B cell (primary cell): ENCODE data around the gene PACRG. TPM values are rescaled to one million over a fixed set of nuclear protein-coding genes. Genes with fewer than 3 reads are reported as not detected.

Source experiments
- ATAC-seq: fragments of 200-7000 bp; cut with Tn5 transposase; one replicate; pipeline ENCODE4 v1.10.0; 2021; ENCODE audit warnings: low read depth, mild to moderate bottlenecking, moderate number of reproducible peaks, moderate library complexity
- CTCF ChIA-PET: fragments of 350-600 bp; sonication (Branson Sonifier 250); formaldehyde crosslinking; loops from one replicate; lab custom pipeline; 2021; ENCODE audit warnings: antibody characterized with exemption, inconsistent platforms; lab: Charles Lee
- POLR2A ChIA-PET: fragments of 350-600 bp; sonication (Branson Sonifier 250); formaldehyde crosslinking; loops from one replicate; lab custom pipeline; 2021; ENCODE audit warnings: antibody characterized with exemption; lab: Charles Lee
- DNase-seq: peaks from one replicate; pipeline ENCODE4 v3.0.0; 2013
- H2AFZ ChIP-seq: 2 replicates; pipeline ENCODE4 v1.6.1; 2012; ENCODE audit warnings: mild to moderate bottlenecking, low read depth, low read length; ENCODE audit not compliant: insufficient read depth, poor library complexity, severe bottlenecking
- H3K27ac ChIP-seq, 2 donors: 1 replicate in 1 of 2; 2 replicates in 1 of 2; pipeline ENCODE4 v1.5.1; 2012 to 2013; ENCODE audit warnings: low read length in 2 of 2, mild to moderate bottlenecking in 2 of 2, moderate library complexity in 1 of 2
- H3K27me3 ChIP-seq, 4 experiments: fragments of 200-600 bp in 1 of 4; sonication (generic) in 1 of 4; replicated peaks in 1 of 4; 1 replicate in 2 of 4; 2 replicates in 2 of 4; pipeline versions ENCODE4 v1.6.1 to v1.7.0; 2013 to 2016; ENCODE audit warnings: low read length in 3 of 4, mild to moderate bottlenecking in 2 of 4, mixed read lengths in 1 of 4, moderate library complexity in 1 of 4; ENCODE audit not compliant: insufficient read depth in 4 of 4, control insufficient read depth in 3 of 4; ENCODE audit errors: control extremely low read depth in 1 of 4
- H3K36me3 ChIP-seq, 2 experiments: replicated peaks in 1 of 2; 1 replicate in 1 of 2; 2 replicates in 1 of 2; pipeline versions ENCODE4 v1.6.1 to v1.7.1; 2013; ENCODE audit warnings: low read length in 1 of 2; ENCODE audit not compliant: insufficient read depth in 2 of 2, control insufficient read depth in 1 of 2; ENCODE audit errors: control extremely low read depth in 1 of 2, extremely low read depth in 1 of 2
- H3K4me1 ChIP-seq, 2 donors: fragments of 200-600 bp in 1 of 2; sonication (generic) in 1 of 2; 1 replicate in 1 of 2; 2 replicates in 1 of 2; pipeline versions ENCODE4 v1.5.1 to v1.6.1; 2013 to 2017; ENCODE audit warnings: low read length in 2 of 2; ENCODE audit not compliant: control insufficient read depth in 2 of 2, insufficient read depth in 2 of 2
- H3K4me2 ChIP-seq: replicated peaks from 2 replicates; pipeline ENCODE3; 2012; ENCODE audit warnings: mild to moderate bottlenecking, low read depth, low read length; ENCODE audit not compliant: poor library complexity, severe bottlenecking
- H3K4me3 ChIP-seq, 5 experiments: fragments of 200-600 bp in 1 of 5; sonication (generic) in 1 of 5; 1 replicate in 3 of 5; 2 replicates in 2 of 5; pipeline versions ENCODE4 v1.5.1 to v1.7.0; 2011 to 2016; ENCODE audit warnings: low read length in 4 of 5, mild to moderate bottlenecking in 4 of 5, low read depth in 2 of 5, control low read depth in 1 of 5, moderate library complexity in 1 of 5; ENCODE audit not compliant: insufficient read depth in 1 of 5; ENCODE audit errors: control extremely low read depth in 1 of 5, extremely low read depth in 1 of 5
- H3K79me2 ChIP-seq: fragments of 200-600 bp; sonication (generic); one replicate; pipeline ENCODE4 v1.6.0; 2016; ENCODE audit warnings: low read length; ENCODE audit not compliant: control insufficient read depth, insufficient read depth
- H3K9ac ChIP-seq: fragments of 200-600 bp; sonication (generic); 2 replicates; pipeline ENCODE4 v1.6.1; 2017; ENCODE audit warnings: mild to moderate bottlenecking, low read length, moderate library complexity
- H3K9me3 ChIP-seq, 3 donors: one replicate each; pipeline versions ENCODE4 v1.6.1 to v1.7.1; 2013; ENCODE audit warnings: low read length in 2 of 3; ENCODE audit not compliant: control insufficient read depth in 2 of 3, insufficient read depth in 1 of 3; ENCODE audit errors: control extremely low read depth in 1 of 3
- H4K20me1 ChIP-seq: 2 replicates; pipeline ENCODE4 v1.6.0; 2012; ENCODE audit warnings: mild to moderate bottlenecking, low read length; ENCODE audit not compliant: insufficient read depth, control insufficient read depth, poor library complexity, severe bottlenecking
- H3K27ac Mint-ChIP-seq: one replicate; pipeline ENCODE4 v1.8.0; 2021; ENCODE audit warnings: mixed read lengths
- H3K27me3 Mint-ChIP-seq: one replicate; pipeline ENCODE4 v1.8.0; 2021; ENCODE audit warnings: mixed read lengths
- H3K4me1 Mint-ChIP-seq: one replicate; pipeline ENCODE4 v1.8.0; 2021; ENCODE audit warnings: mixed read lengths
- H3K4me3 Mint-ChIP-seq: one replicate; pipeline ENCODE4 v1.8.0; 2021; ENCODE audit warnings: mixed read lengths
- H3K9me3 Mint-ChIP-seq: one replicate; pipeline ENCODE4 v1.8.0; 2022; ENCODE audit warnings: mixed read lengths; ENCODE audit not compliant: insufficient read depth
- CTCF ChIP-seq: fragments of 200-600 bp; IDR thresholded peaks from one replicate; pipeline ENCODE4 v1.8.0; 2022; ENCODE audit warnings: antibody characterized with exemption, mild to moderate bottlenecking
- EZH2 ChIP-seq: IDR thresholded peaks from 2 replicates; pipeline ENCODE4 v1.6.1; 2012; ENCODE audit warnings: borderline replicate concordance, low read depth, mild to moderate bottlenecking, moderate library complexity, low read length; ENCODE audit not compliant: insufficient read depth, poor library complexity, severe bottlenecking
- WGBS: methylation state at CpG from one replicate; pipeline ENCODE4 v1.1.5; 2013; ENCODE audit warnings: missing lambda C conversion rate; ENCODE audit not compliant: insufficient coverage; 5-methylcytosine and 5-hydroxymethylcytosine counted together
- intact Hi-C: fragments of 100-400 bp; cut with micrococcal nuclease; formaldehyde crosslinking; loops from one replicate; pipeline ENCODE4 v1.10.0; 2022
- polyA plus RNA-seq: library from polyadenylated mRNA; depleted of rRNA; stranded (reverse); fragments of >200 nt; gene quantifications from 2 replicates; pipeline ENCODE4 v1.2.3, GENCODE V29; 2012
- total RNA-seq, 2 donors: library from RNA; stranded (reverse); fragments of 120-200 nt in 1 of 2; gene quantifications; 1 replicate in 1 of 2; 2 replicates in 1 of 2; pipeline versions ENCODE4 v1.2.3 to v1.2.4, GENCODE V29; 2013 to 2022

The PACRG gene
- total and polyA plus RNA-seq, 2 donors (not counting 1 experiment from before 2014, with no cell fraction given) = not detected

- Mint-ChIP-seq H3K9me3 (no peaks in the 10 kb centered on the region), H3K4me1 (no peaks in the 10 kb centered on the region), H3K27me3 (no peaks in the 10 kb centered on the region), H3K27ac (no peak overlapping the region), H3K4me3 (no peak overlapping the region)
- H3K4me1 ChIP-seq = no peaks in the 10 kb centered on the region
- no peaks in the 10 kb centered on the region for H4K20me1 ChIP-seq
- ATAC-seq (no peak), DNase-seq (no peak)
- H3K4me3 ChIP-seq = no peak overlapping the region
- no peaks in the 10 kb centered on the region for H3K79me2 ChIP-seq
- H3K36me3 ChIP-seq = no peaks in the 10 kb centered on the region
- intact Hi-C loops = no loop called here
- no peak overlapping the region for H2AFZ ChIP-seq
- ChIA-PET CTCF (no interaction called here), POLR2A (no interaction called here)
- no peak overlapping the region for H3K4me2 ChIP-seq
- no peaks in the 10 kb centered on the region for H3K27me3 ChIP-seq
- peaks cover 0 to 3% (median 0%) of the 10 kb centered on the region in 3 donors for H3K9me3 ChIP-seq
- TF ChIP-seq EZH2 (no peak), CTCF (no peak)
- whole genome bisulfite sequencing = 71% methylated on average over 1 of the region's 1 CpG
- no peak overlapping the region for H3K9ac ChIP-seq
- no peak overlapping the region for H3K27ac ChIP-seq
These were observed 303.2 kb downstream of the PACRG start for GRCh38 chr6:163030980-163031379.

GRCh38 chr6:163031931-163032330, 304.2 kb downstream of the PACRG start:
- CTCF ChIA-PET = no interaction called here
- no CpG with 5 or more reads among the region's 1 CpG for WGBS
- no peaks in the 10 kb centered on the region for H3K27me3 ChIP-seq

More at GRCh38 chr6:163031931-163032330, 304.2 kb downstream of the PACRG start:
- ATAC-seq (no peak), DNase-seq (no peak)
- intact Hi-C loops = no loop called here
- POLR2A ChIA-PET = no interaction called here
- Mint-ChIP-seq H3K27me3 (no peaks in the 10 kb centered on the region), H3K9me3 (no peaks in the 10 kb centered on the region), H3K4me1 (no peaks in the 10 kb centered on the region), H3K27ac (no peak overlapping the region), H3K4me3 (no peak overlapping the region)
- no peak overlapping the region for H3K27ac ChIP-seq
- TF ChIP-seq EZH2 (no peak), CTCF (no peak)
- no peaks in the 10 kb centered on the region for H3K79me2 ChIP-seq
- H2AFZ ChIP-seq = no peak overlapping the region
- H3K4me3 ChIP-seq = no peak overlapping the region
- no peaks in the 10 kb centered on the region for H3K36me3 ChIP-seq
- H4K20me1 ChIP-seq = no peaks in the 10 kb centered on the region
- no peak overlapping the region for H3K9ac ChIP-seq
- peaks cover 0 to 3% (median 0%) of the 10 kb centered on the region in 3 donors for H3K9me3 ChIP-seq
- H3K4me1 ChIP-seq = no peaks in the 10 kb centered on the region
- H3K4me2 ChIP-seq = no peak overlapping the region
